Dendritic cell treated with granulocyte-macrophage colony-stimulating factor and Interleukin-4, amounts not matched to agents 40 ng/mL and 50 ng/mL, for 4 days (primary cell): ENCODE measurements around the gene KRT6A.
"Not testable (repeated sequence)": the region's sequence is repeated elsewhere in the genome, so short reads cannot be mapped to it uniquely, and the experiment has no call there.

Experiments used
- H3K27ac Mint-ChIP-seq: one replicate; pipeline ENCODE4 v1.8.0; 2022; ENCODE audit warnings: mild to moderate bottlenecking, mixed read lengths
- H3K27me3 Mint-ChIP-seq: one replicate; pipeline ENCODE4 v1.8.0; 2022; ENCODE audit warnings: mild to moderate bottlenecking, mixed read lengths
- H3K36me3 Mint-ChIP-seq: one replicate; pipeline ENCODE4 v1.8.0; 2022; ENCODE audit warnings: low read depth, mixed read lengths
- H3K4me1 Mint-ChIP-seq: one replicate; pipeline ENCODE4 v1.8.0; 2022; ENCODE audit warnings: low read depth, mixed read lengths
- H3K4me3 Mint-ChIP-seq: one replicate; pipeline ENCODE4 v1.8.0; 2022; ENCODE audit warnings: mild to moderate bottlenecking, moderate library complexity, mixed read lengths
- H3K9me3 Mint-ChIP-seq: one replicate; pipeline ENCODE4 v1.8.0; 2022; ENCODE audit warnings: mixed read lengths
- intact Hi-C: fragments of 100-400 bp; cut with micrococcal nuclease; formaldehyde crosslinking; loops from one replicate; pipeline ENCODE4 v1.15.0; 2022

KRT6A gene

DNA sequence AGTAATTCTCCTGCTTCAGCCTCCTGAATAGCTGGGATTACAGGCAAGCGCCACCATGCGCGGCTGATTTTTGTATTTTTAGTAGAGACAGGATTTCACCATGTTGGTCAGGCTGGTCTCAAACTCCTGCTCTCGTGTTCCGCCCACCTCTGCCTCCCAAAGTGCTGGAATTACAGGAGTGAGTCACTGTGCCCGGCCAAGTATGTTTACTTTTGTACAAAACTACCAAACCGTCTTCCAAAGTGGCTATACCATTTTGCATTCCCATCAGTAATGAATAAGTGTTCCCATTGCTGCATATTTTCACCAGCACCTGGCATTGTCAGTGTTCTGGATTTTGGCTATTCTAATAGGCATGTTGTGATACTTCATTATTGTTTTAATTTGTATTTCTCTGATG lies 8.4 kb upstream of the KRT6A start:
- Mint-ChIP-seq H3K36me3 (no peaks in the 10 kb centered on the region), H3K4me1 (no peaks in the 10 kb centered on the region), H3K27me3 (peaks cover 16% of the 10 kb centered on the region), H3K4me3 (no peak overlapping the region), H3K27ac (no peak overlapping the region), H3K9me3 (peaks cover 7% of the 10 kb centered on the region)
- intact Hi-C loops, result no loop called here

DNA sequence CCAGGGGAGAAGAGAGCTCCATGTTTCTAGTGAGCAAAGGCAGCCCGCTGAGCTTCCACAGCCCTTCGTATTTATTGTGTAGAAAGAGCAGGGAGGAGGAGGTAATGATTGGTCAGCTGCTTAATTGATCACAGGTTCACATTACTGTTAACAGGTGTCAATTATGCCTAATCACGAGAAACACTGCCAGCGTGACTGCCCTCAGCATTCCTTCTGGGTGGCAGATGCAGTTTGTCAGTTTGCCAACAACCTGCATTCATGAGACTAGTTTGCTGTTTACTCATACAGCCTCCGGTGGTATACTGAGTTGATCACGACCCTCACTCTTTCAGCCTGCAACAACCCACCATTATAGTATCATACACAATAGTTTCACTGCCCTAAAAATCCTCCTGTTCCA lies 7.5 kb upstream of the KRT6A start:
- intact Hi-C loops, H3K4me3 Mint-ChIP-seq, H3K27ac Mint-ChIP-seq, H3K4me1 Mint-ChIP-seq, H3K9me3 Mint-ChIP-seq, H3K36me3 Mint-ChIP-seq: not testable (repeated sequence)
- H3K27me3 Mint-ChIP-seq, result peaks cover 11% of the 10 kb centered on the region

DNA sequence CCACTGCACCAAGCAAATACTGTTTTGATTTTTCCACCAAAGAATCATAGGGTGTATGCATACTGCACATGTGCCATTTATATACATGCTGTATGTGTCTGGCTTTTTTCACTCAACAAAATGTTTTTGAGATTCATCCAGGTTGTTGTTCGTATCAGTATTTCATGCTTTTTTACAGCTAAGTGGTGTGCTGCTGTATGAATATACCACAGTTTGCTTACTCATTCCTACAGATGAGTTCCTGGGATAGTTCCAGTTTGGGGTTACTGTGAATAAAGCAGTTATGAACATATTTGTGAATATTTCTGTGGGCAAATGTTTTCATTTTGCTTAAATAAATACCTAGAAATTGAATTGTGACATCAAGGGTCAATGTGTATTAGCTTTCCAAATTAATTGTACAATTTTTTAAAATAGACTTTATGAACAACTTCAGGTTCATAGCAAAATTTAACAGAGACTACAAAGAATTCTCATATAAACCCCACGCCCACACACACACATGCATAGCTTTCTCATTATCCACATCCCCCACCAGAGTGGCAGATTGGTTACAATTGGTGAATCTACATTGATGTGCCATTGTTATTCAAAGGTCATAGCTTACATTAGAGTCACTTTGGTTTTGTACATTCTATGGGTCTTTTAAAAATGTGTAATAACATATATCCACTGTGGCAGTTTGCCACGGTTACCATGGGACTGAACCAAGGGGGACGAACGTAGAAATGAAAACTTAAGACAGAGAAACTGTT lies 6.9 kb upstream of the KRT6A start:
- peaks cover 7% of the 10 kb centered on the region for H3K9me3 Mint-ChIP-seq
- no peaks in the 10 kb centered on the region for H3K36me3 Mint-ChIP-seq
- H3K27ac Mint-ChIP-seq, result no peak overlapping the region
- peaks cover 9% of the 10 kb centered on the region for H3K27me3 Mint-ChIP-seq
- intact Hi-C loops, result no loop called here
- no peak overlapping the region for H3K4me3 Mint-ChIP-seq
- peaks cover 7% of the 10 kb centered on the region for H3K4me1 Mint-ChIP-seq

DNA sequence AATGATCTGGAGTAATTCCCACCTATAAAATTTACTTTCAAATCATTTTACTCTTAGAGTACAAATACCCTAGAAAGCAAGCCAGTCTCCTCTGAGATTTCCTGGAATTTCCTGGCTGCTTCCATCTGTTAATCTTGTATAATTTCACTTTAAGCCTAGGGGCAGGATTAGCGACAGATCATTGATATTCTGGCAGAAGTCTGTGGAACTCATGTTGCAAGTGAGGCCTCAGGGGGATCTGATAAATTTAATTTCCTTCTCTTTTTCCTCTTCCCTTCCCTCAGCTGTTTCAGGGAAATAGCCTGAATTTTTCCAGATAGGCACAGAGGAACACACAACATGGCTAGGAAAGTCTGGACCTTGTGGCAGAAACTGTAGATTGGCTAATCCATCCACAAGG lies 5.9 kb upstream of the KRT6A start:
- no peak overlapping the region for H3K4me3 Mint-ChIP-seq
- no peak overlapping the region for H3K27ac Mint-ChIP-seq
- H3K36me3 Mint-ChIP-seq, result no peaks in the 10 kb centered on the region
- H3K4me1 Mint-ChIP-seq, result peaks cover 17% of the 10 kb centered on the region
- peaks cover 7% of the 10 kb centered on the region for H3K9me3 Mint-ChIP-seq
- peaks cover 6% of the 10 kb centered on the region for H3K27me3 Mint-ChIP-seq
- intact Hi-C loops, result no loop called here

DNA sequence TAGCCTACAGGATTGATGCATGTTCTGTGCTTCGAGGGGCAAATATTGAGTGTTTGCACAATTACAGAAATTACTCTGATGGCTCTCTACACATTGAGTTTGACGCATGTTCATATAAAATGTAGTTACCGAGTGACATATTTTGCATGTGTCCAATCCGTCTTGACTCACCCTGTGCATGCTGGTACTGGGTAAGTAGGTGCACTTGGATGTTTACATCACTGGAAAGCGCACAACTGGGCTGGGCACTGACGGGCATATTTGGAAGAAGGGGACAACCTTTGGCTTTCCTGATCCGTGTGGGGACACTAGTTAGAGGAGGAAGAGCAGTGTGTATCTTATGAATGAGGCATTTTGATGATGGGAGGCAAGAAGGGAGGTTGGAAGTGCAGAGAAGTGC lies 4.9 kb upstream of the KRT6A start:
- no peak overlapping the region for H3K27ac Mint-ChIP-seq
- H3K36me3 Mint-ChIP-seq, result no peaks in the 10 kb centered on the region
- intact Hi-C loops, result no loop called here
- H3K9me3 Mint-ChIP-seq, result peaks cover 7% of the 10 kb centered on the region
- peaks cover 17% of the 10 kb centered on the region for H3K4me1 Mint-ChIP-seq
- peaks cover 10% of the 10 kb centered on the region for H3K27me3 Mint-ChIP-seq
- no peak overlapping the region for H3K4me3 Mint-ChIP-seq

DNA sequence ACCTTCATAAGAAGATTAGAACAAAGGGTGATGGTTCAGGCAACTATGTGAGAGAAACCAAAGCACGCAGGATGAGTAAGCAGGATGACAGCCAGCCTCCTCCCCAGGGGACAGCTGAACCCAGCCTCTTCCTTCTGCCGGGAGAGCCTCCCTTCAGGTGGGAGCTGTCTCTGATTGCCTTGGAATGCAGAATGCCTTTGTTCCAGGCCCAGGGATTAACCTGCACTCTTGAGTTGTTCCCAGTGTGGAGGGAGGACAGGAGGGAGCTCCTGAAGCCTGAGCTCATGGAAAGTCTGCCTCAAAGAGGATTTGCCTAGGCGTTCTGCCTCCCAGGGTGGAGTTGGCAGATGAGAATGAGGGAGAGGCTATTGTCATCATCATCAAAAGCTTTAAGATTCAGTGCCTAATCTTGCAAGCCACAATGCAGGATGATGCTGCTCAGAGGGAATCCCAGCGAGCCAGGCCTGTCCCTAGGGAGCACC lies 3.6 kb upstream of the KRT6A start:
- Mint-ChIP-seq H3K27me3 (peaks cover 13% of the 10 kb centered on the region), H3K9me3 (no peaks in the 10 kb centered on the region), H3K4me1 (peaks cover 17% of the 10 kb centered on the region), H3K27ac (no peak overlapping the region), H3K4me3 (no peak overlapping the region), H3K36me3 (no peaks in the 10 kb centered on the region)
- intact Hi-C loops, result no loop called here

DNA sequence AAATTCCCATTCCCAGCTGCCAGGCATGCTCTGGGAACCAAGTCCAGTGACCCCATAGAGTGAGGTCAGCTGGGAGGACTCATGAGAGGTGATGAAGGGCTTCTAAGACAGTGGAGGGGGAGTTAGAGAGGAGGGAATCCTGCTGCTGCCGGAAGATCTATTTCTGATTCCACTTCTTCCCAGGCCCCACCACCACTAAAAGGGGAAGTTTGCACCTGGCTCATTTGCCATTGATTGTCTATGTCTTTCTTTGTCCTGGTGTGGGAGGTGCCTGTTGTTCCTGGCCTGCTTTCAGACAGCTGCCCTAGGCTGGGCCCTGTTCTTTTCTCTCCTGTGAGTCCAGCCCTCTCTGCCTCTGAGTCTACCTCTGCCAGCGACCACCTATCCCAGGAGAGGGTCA lies 3.0 kb upstream of the KRT6A start:
- no peak overlapping the region for H3K27ac Mint-ChIP-seq
- H3K4me3 Mint-ChIP-seq, result no peak overlapping the region
- H3K36me3 Mint-ChIP-seq, result no peaks in the 10 kb centered on the region
- peaks cover 17% of the 10 kb centered on the region for H3K4me1 Mint-ChIP-seq
- peaks cover 17% of the 10 kb centered on the region for H3K27me3 Mint-ChIP-seq
- intact Hi-C loops, result no loop called here
- H3K9me3 Mint-ChIP-seq, result no peaks in the 10 kb centered on the region

DNA sequence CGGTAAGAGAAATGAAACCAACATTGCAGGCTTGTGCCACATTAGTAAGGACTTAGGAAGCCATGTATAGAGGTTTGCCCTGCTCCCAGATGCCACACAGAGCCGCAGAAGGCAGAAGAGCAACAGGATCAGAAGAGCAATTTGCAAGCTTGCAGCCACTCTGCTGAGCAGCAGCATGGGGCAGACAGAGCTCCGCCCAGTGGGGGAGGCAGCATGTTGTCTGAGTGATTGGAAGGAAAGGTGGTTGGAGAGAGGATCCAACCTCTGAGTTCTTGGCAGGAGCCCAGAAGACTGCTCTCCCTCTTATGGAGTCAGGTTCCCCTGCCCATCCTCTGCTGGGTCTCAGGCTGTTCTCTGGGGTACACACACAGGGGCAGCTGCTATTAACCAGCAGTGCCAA lies 2.3 kb upstream of the KRT6A start:
- Mint-ChIP-seq H3K36me3 (no peaks in the 10 kb centered on the region), H3K27me3 (peaks cover 19% of the 10 kb centered on the region), H3K4me3 (no peak overlapping the region), H3K4me1 (peaks cover 17% of the 10 kb centered on the region), H3K27ac (no peak overlapping the region), H3K9me3 (no peaks in the 10 kb centered on the region)
- intact Hi-C loops, result no loop called here

DNA sequence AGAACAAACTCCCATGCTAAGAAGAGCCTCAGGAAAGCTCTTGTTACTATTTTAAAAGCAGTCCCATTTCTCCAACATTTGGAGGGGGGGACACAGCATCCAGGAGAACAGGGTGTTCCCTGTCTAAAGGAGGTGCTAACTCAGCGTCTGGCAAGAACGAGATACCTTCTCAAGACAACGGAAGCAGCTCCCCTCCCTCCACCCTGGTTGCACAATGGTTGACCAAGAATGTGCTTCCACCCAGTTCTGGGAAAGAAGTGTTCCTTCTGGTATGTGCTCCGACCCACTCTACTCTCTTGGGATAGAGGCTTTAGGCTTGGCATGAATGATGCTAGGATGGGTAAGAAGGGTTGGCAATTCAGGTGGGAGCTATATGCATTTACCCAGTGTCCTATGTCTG lies 1.5 kb upstream of the KRT6A start:
- Mint-ChIP-seq H3K27ac (no peak overlapping the region), H3K9me3 (no peaks in the 10 kb centered on the region), H3K4me3 (no peak overlapping the region), H3K4me1 (peaks cover 17% of the 10 kb centered on the region), H3K27me3 (peaks cover 20% of the 10 kb centered on the region), H3K36me3 (no peaks in the 10 kb centered on the region)
- intact Hi-C loops, result no loop called here

DNA sequence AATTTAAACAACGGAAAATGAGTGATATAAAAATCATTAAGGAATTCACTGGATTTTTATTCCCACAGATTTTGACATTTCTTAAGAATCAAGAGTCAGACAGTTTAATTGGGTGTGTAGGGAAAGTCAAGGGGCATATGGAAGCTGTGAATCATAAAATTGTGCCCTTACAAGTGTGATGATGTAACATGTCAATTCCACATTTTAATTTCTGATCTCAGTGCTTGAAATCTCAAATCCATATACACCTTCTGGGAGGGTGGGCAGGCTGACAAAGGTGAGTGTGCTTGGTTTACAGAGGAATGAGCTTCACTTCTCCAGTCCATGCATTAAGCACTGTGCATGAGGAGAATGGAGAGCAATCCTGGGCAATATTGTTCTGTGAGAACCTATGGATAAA lies 1.0 kb upstream of the KRT6A start:
- peaks cover 20% of the 10 kb centered on the region for H3K27me3 Mint-ChIP-seq
- no peak overlapping the region for H3K27ac Mint-ChIP-seq
- H3K36me3 Mint-ChIP-seq, result no peaks in the 10 kb centered on the region
- no peaks in the 10 kb centered on the region for H3K9me3 Mint-ChIP-seq
- H3K4me3 Mint-ChIP-seq, result no peak overlapping the region
- peaks cover 17% of the 10 kb centered on the region for H3K4me1 Mint-ChIP-seq
- intact Hi-C loops, result no loop called here

DNA sequence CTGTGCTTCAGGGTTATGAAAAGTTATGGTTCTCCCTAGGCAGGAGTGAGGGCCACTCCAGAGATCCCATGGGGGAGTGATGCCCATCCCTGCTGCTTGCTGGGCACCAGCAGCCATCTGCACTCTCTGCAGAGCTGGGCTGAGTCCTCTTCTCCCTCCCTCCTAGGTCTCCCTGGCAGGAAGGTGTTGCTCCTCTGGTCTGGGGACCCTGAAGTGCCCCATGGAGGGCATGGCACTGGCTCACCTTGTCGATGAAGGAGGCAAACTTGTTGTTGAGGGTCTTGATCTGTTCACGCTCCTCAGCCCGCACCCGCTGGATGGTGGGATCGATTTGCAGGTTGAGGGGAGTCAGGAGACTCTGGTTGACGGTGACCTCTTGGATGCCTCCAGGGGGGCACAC lies 652 bp downstream of the KRT6A start:
- H3K4me3 Mint-ChIP-seq, H3K27ac Mint-ChIP-seq, H3K9me3 Mint-ChIP-seq, H3K36me3 Mint-ChIP-seq, intact Hi-C loops: not testable (repeated sequence)
- Mint-ChIP-seq H3K27me3 (peaks cover 17% of the 10 kb centered on the region), H3K4me1 (peaks cover 17% of the 10 kb centered on the region)

DNA sequence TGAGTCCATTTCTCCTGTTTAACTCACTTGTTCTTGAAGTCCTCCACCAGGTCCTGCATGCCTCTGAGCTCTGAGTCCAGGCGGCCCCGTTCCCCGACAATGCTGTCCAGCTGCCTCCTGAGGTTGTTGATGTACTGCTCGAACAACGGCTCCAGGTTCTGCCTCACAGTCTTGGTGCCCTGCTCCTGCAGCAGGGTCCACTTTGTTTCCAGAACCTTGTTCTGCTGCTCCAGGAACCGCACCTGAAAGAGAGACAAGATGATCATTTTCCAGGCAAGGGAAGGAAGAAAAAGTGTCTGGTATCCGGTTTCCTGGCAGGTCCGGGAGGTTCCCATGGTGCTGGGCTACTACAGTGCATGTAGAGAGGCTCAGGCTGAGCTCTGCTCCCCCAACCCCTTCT lies 1.6 kb downstream of the KRT6A start:
- H3K9me3 Mint-ChIP-seq, H3K36me3 Mint-ChIP-seq, H3K27ac Mint-ChIP-seq, H3K4me3 Mint-ChIP-seq, intact Hi-C loops: not testable (repeated sequence)
- Mint-ChIP-seq H3K4me1 (peaks cover 17% of the 10 kb centered on the region), H3K27me3 (peaks cover 19% of the 10 kb centered on the region)

DNA sequence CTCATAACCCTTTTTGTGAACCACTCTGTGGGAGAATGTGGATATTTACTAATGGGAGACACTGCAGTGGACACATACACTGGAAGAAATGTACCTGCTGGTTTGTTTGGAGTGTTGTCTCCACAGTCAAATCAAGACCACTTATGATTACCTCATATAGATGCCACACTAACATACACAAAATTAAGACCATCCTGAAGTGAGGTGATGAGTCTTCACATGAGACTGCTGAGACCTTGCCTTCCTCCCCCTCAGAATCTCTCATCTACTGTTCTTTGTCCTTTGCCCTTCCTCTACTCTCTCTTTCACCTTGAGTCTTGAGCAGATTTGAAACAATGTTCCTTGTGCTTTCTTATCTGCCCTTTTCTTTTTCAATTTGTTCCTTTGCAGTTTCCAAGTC lies 4.3 kb downstream of the KRT6A start:
- H3K27me3 Mint-ChIP-seq, result peaks cover 30% of the 10 kb centered on the region
- no peaks in the 10 kb centered on the region for H3K4me1 Mint-ChIP-seq
- no peak overlapping the region for H3K27ac Mint-ChIP-seq
- intact Hi-C loops, result no loop called here
- H3K4me3 Mint-ChIP-seq, result no peak overlapping the region
- no peaks in the 10 kb centered on the region for H3K36me3 Mint-ChIP-seq
- peaks cover 11% of the 10 kb centered on the region for H3K9me3 Mint-ChIP-seq

DNA sequence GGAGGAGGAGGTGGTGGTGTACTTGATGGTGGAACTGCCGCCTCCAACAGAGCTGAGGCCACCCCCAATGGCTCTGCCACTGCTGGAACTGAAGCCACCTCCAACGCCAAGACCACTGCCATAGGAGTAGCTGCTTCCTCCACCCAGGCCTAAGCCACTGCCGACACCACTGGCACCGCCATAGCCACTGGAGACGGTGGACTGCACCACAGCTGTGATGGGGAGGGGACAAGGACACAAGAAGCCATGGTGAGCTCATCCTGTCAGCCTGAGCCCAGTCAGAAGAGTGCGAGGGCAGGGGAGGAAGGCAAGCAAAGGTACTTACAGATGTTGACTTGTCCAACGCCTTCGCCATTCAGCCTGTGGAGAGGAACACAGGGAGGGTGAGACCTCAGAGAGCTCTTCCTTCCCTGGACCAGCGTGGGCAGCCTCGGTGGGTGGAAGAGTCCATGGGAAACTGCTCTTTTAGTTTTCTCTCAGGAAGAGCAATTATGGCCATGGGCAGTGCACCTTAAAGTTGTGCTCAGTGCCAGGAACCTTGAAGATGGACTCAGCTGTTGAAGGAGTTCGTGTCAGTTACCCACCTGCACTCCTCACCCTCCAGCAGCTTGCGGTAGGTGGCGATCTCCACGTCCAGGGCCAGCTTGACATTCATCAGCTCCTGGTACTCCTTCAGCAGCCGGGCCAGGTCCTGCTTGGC lies 5.2 kb downstream of the KRT6A start:
- intact Hi-C loops, H3K4me3 Mint-ChIP-seq, H3K27ac Mint-ChIP-seq, H3K36me3 Mint-ChIP-seq, H3K4me1 Mint-ChIP-seq: not testable (repeated sequence)
- peaks cover 11% of the 10 kb centered on the region for H3K9me3 Mint-ChIP-seq
- H3K27me3 Mint-ChIP-seq, result peaks cover 31% of the 10 kb centered on the region

DNA sequence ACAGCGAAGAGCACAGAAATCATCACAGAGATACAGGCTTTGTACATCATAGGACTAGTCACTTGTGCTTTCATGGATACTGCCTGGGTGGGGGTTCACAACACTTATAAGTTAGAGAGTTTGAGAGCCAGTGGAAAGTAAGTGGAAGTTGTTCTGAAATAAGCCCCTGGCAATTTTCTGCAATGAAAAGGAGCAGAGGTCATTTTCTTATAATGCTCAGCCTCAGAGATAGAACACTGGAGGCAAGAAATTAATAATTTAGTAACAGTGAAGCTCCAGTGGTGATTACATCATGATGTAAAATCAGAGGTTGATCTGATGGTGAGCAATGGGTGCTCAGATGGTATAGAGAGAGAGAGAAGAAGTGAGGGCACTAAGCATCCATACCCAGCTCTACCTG lies 5.8 kb downstream of the KRT6A start:
- intact Hi-C loops, result no loop called here
- Mint-ChIP-seq H3K9me3 (peaks cover 11% of the 10 kb centered on the region), H3K4me3 (no peak overlapping the region)

More for the DNA sequence above, 5.8 kb downstream of the KRT6A start:
- Mint-ChIP-seq H3K27ac (no peak overlapping the region), H3K27me3 (peaks cover 27% of the 10 kb centered on the region), H3K4me1 (no peaks in the 10 kb centered on the region), H3K36me3 (no peaks in the 10 kb centered on the region)
